ENCODE measurements around the gene PRICKLE1. TPM values are rescaled to one million over a fixed set of nuclear protein-coding genes. Genes with fewer than 3 reads are reported as not detected.

PRICKLE1 gene
- total and polyA plus RNA-seq, 2 donors (not counting 3 experiments of a cell fraction or from before 2014, with no cell fraction given): 34.3 to 86.0 TPM

GRCh38 chr12:42421844-42422779 lies 167.4 kb downstream of the PRICKLE1 start:
- Histone ChIP-seq H4K20me1 (replicated peaks; ENCODE audit: control insufficient read depth, extremely low read depth, insufficient read depth, low read length) (no peaks in the 10 kb centered on the region), H3K27ac (ENCODE audit: insufficient read depth, low read depth, low read length) (peak overlapping the region; percentile 93), H3K9me3 (replicated peaks; ENCODE audit: control insufficient read depth, insufficient read depth, low read length) (no peaks in the 10 kb centered on the region), H3K4me3 (replicated peaks in 1 of 3; ENCODE audit: insufficient read depth in 1 of 3, low read depth in 1 of 3, low read length in 3 of 3) (no peak overlapping the region), H3K4me1 (ENCODE audit: control insufficient read depth, extremely low read depth, insufficient read depth, low read length) (peaks cover 53% of the 10 kb centered on the region), H3K36me3 (ENCODE audit: control insufficient read depth in 2 of 2, extremely low read depth in 1 of 2, insufficient read depth in 2 of 2, low read length in 2 of 2) (no peaks in the 10 kb centered on the region), H3K4me2 (ENCODE audit: insufficient read depth, low read length) (peak overlapping the region; percentile 88), H3K79me2 (ENCODE audit: control insufficient read depth, insufficient read depth, low read length) (peaks cover 2% of the 10 kb centered on the region), H3K27me3 (ENCODE audit: control insufficient read depth in 2 of 2, insufficient read depth in 2 of 2, low read length in 2 of 2) (no peaks in the 10 kb centered on the region), H3K9me1 (replicated peaks; ENCODE audit: control insufficient read depth, extremely low read depth, insufficient read depth, low read length) (no peaks in the 10 kb centered on the region), H3K9ac (replicated peaks; ENCODE audit: extremely low read depth, insufficient read depth, low read length) (peak overlapping the region; percentile 81), H2AFZ (ENCODE audit: low read depth, low read length) (no peak overlapping the region)
- dilution Hi-C loops (cut with MboI; ENCODE audit: extremely low pct_ligation_motif_present, low sequenced_read_pairs) (no loop called here), intact Hi-C loops (cut with micrococcal nuclease) (loop anchor here (1.0 kb wide), 1 partner anchor 25 kb away; no protein-coding TSS in a partner anchor)
- FAIRE-seq (peak; percentile 90), DNase-seq (ENCODE audit: low read depth, low spot score) (peak; percentile 96)
- TF ChIP-seq FOS (IDR thresholded peaks at IDR 0.05; ENCODE audit: borderline replicate concordance, insufficient read depth, low read length) (no peak), MAX (IDR thresholded peaks at IDR 0.05; ENCODE audit: insufficient read depth, insufficient read length) (peak; percentile 26), JUN (IDR thresholded peaks at IDR 0.05; ENCODE audit: borderline replicate concordance, insufficient read depth, insufficient read length, low read depth) (peak; percentile 60), EZH2 (IDR thresholded peaks at IDR 0.05; ENCODE audit: borderline replicate concordance, low read depth, low read length, severe bottlenecking) (no peak), GATA2 (IDR thresholded peaks at IDR 0.05; ENCODE audit: insufficient read depth, insufficient read length, low read depth, low read length) (peak; percentile 47)
- ChIA-PET POLR2A (interaction anchor here (0.7 kb wide), 1 partner anchor 41 kb away, joined by 3 read pairs; no protein-coding TSS in a partner anchor), CTCF (interaction anchor here (0.7 to 1.1 kb wide), 3 partner anchors 20 to 60 kb away, joined by 3 read pairs; no protein-coding TSS in a partner anchor)
- BruUV-seq (replicated peaks): TSS peak; percentile 69

All from endothelial cell of umbilical vein (primary cell).